MM.1S (cell line): Measurements from ENCODE around the gene GPC1.

Experiments used
- DNase-seq: peaks from one replicate; pipeline ENCODE4 v3.0.0-alpha.2; 2015
- H2AFZ ChIP-seq: fragments of 300-600 bp; sonication (generic); 2 replicates; pipeline ENCODE4 v1.6.0; 2016; ENCODE audit warnings: antibody characterized with exemption, low read length
- H3F3A ChIP-seq: fragments of 300-600 bp; sonication (generic); 2 replicates; pipeline ENCODE4 v1.6.1; 2016; ENCODE audit warnings: mild to moderate bottlenecking, antibody characterized with exemption, low read length, moderate library complexity, mixed read lengths; ENCODE audit not compliant: insufficient read depth
- H3K27ac ChIP-seq: fragments of 300-600 bp; sonication (generic); 2 replicates; pipeline ENCODE4 v1.5.1; 2016; ENCODE audit warnings: mild to moderate bottlenecking, low read length
- H3K27me3 ChIP-seq: fragments of 300-600 bp; sonication (generic); replicated peaks from 2 replicates; pipeline ENCODE4 v1.6.0; 2016; ENCODE audit warnings: low read length; ENCODE audit not compliant: insufficient read depth
- H3K36me3 ChIP-seq: fragments of 300-600 bp; sonication (generic); replicated peaks from 2 replicates; pipeline ENCODE4 v1.6.1; 2016; ENCODE audit warnings: mild to moderate bottlenecking, low read length, mixed read lengths; ENCODE audit not compliant: insufficient read depth
- H3K4me1 ChIP-seq: fragments of 300-600 bp; sonication (generic); 2 replicates; pipeline ENCODE4 v1.6.1; 2016; ENCODE audit warnings: low read length, mixed read lengths
- H3K4me2 ChIP-seq: fragments of 300-600 bp; sonication (generic); 2 replicates; pipeline ENCODE4 v1.6.0; 2016; ENCODE audit warnings: low read depth, low read length
- H3K4me3 ChIP-seq: fragments of 300-600 bp; sonication (generic); 2 replicates; pipeline ENCODE4 v1.5.1; 2016; ENCODE audit warnings: low read length, mixed read lengths
- H3K79me2 ChIP-seq: fragments of 300-600 bp; sonication (generic); 2 replicates; pipeline ENCODE4 v1.6.1; 2016; ENCODE audit warnings: mixed run types, low read length, mixed read lengths
- H3K9ac ChIP-seq: fragments of 300-600 bp; sonication (generic); 2 replicates; pipeline ENCODE4 v1.6.1; 2016; ENCODE audit warnings: low read length, mixed read lengths
- H3K9me2 ChIP-seq: fragments of 300-600 bp; sonication (generic); replicated peaks from 2 replicates; pipeline ENCODE4 v1.6.1; 2016; ENCODE audit warnings: mild to moderate bottlenecking, low read length, mixed read lengths; ENCODE audit not compliant: insufficient read depth
- H3K9me3 ChIP-seq: fragments of 300-600 bp; sonication (generic); replicated peaks from 2 replicates; pipeline ENCODE4 v1.6.1; 2016; ENCODE audit warnings: mild to moderate bottlenecking, low read length, mixed read lengths; ENCODE audit not compliant: insufficient read depth
- H4K20me1 ChIP-seq: fragments of 300-600 bp; sonication (generic); 2 replicates; pipeline ENCODE4 v1.6.1; 2016; ENCODE audit warnings: mild to moderate bottlenecking, low read length, moderate library complexity, mixed read lengths; ENCODE audit not compliant: insufficient read depth
- EZH2 ChIP-seq: fragments of 300-600 bp; sonication (generic); optimal IDR thresholded peaks from 2 replicates; pipeline ENCODE3; 2017; ENCODE audit warnings: low read depth, mild to moderate bottlenecking, antibody characterized with exemption, low read length, mixed read lengths
- EZH2phosphoT487 ChIP-seq: fragments of 300-600 bp; sonication (generic); IDR thresholded peaks from 2 replicates; pipeline ENCODE4 v1.6.1; 2018; ENCODE audit warnings: antibody characterized with exemption, low read length
- TF ChIP-seq, protein P1 (sequence below): fragments of 300-600 bp; sonication (generic); IDR thresholded peaks from 2 replicates; pipeline ENCODE4 v1.5.1; 2016; ENCODE audit warnings: antibody characterized with exemption, low read length, mixed read lengths

The GPC1 gene

DNA sequence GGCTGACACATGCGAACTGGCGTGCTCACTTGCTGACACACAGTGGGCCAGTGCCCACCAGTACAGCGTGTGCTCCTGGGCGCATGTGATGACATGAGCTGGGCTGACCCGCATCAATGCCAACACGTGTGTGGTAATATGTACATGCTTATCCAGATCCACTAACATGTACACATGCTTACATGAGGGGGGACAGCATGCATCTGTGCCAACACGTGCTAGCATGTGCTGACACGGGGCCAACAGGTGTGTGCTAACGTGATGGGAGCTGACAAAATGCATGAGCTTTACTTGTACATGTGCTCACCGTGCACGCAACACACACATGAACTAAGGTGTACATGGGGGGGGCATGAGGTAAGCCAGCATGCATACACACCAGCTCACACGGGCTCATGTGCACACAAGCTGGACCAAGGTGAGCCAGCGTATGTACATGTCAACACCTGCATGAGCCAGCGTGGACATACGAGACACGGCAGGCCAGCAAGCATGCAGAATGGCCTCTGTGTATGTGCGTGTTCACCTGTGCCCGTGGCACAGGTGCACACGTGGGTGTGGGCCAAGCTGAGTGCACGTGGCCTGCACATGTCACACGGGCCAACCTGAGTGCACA, 28.5 kb downstream of the GPC1 start:
- Histone ChIP-seq H2AFZ (no peak overlapping the region), H3K27me3 (no peaks in the 10 kb centered on the region), H3K9ac (no peak overlapping the region), H3K9me2 (no peaks in the 10 kb centered on the region), H3K27ac (no peak overlapping the region), H3K79me2 (no peaks in the 10 kb centered on the region), H3F3A (no peaks in the 10 kb centered on the region), H3K4me3 (no peak overlapping the region), H3K36me3 (no peaks in the 10 kb centered on the region), H3K4me2 (no peak overlapping the region), H3K4me1 (no peaks in the 10 kb centered on the region), H3K9me3 (no peaks in the 10 kb centered on the region), H4K20me1 (no peaks in the 10 kb centered on the region)
- DNase-seq = no peak
- TF ChIP-seq, protein P1, sequence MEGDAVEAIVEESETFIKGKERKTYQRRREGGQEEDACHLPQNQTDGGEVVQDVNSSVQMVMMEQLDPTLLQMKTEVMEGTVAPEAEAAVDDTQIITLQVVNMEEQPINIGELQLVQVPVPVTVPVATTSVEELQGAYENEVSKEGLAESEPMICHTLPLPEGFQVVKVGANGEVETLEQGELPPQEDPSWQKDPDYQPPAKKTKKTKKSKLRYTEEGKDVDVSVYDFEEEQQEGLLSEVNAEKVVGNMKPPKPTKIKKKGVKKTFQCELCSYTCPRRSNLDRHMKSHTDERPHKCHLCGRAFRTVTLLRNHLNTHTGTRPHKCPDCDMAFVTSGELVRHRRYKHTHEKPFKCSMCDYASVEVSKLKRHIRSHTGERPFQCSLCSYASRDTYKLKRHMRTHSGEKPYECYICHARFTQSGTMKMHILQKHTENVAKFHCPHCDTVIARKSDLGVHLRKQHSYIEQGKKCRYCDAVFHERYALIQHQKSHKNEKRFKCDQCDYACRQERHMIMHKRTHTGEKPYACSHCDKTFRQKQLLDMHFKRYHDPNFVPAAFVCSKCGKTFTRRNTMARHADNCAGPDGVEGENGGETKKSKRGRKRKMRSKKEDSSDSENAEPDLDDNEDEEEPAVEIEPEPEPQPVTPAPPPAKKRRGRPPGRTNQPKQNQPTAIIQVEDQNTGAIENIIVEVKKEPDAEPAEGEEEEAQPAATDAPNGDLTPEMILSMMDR = no peak
- TF ChIP-seq EZH2phosphoT487 = no peak
- TF ChIP-seq EZH2 = no peak

DNA sequence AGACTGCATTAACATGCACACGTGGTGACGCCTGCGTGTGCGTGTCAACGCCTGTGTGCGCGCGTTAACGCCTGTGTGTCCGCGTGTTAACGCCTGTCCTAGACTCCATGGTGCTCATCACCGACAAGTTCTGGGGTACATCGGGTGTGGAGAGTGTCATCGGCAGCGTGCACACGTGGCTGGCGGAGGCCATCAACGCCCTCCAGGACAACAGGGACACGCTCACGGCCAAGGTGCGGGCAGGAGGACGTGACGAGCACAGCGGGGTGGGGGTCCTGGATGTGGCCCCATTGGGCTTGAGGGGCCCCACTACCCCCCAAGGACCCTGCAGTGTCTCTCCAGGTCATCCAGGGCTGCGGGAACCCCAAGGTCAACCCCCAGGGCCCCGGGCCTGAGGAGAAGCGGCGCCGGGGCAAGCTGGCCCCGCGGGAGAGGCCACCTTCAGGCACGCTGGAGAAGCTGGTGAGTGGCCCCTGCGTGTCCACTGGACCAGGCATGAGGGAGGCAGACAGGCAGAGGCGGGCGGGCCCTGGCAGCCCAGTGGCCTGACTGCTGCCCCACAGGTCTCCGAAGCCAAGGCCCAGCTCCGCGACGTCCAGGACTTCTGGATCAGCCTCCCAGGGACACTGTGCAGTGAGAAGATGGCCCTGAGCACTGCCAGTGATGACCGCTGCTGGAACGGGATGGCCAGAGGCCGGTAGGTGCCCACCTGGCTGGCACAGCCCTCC, 29.2 kb downstream of the GPC1 start:
- H3K4me1 ChIP-seq = no peaks in the 10 kb centered on the region
- no peaks in the 10 kb centered on the region for H4K20me1 ChIP-seq

DNA sequence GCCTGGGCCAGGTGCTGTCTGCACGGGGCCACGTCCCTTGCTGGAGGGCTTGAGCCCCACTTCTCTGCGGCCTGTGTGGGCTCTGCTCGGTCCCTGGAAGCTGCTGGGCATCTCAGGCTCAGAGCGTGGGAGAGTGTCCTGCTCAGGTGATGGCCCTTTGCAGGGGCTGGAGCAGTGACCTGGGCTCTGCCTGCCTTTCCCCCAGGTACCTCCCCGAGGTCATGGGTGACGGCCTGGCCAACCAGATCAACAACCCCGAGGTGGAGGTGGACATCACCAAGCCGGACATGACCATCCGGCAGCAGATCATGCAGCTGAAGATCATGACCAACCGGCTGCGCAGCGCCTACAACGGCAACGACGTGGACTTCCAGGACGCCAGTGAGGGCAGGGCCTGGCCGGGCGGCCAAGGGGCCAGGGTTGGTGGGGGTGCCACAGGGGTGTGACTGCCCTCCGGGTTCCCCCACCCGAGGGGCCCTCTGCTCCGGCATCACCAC, 29.9 kb downstream of the GPC1 start:
- no peak for DNase-seq
- no peaks in the 10 kb centered on the region for H3K9me3 ChIP-seq
- no peaks in the 10 kb centered on the region for H3F3A ChIP-seq
- no peak overlapping the region for H2AFZ ChIP-seq
- TF ChIP-seq, protein P1 = no peak
- TF ChIP-seq EZH2phosphoT487 = no peak
- TF ChIP-seq EZH2 = no peak
- H3K27me3 ChIP-seq = no peaks in the 10 kb centered on the region
- no peak overlapping the region for H3K4me3 ChIP-seq
- H3K36me3 ChIP-seq = no peaks in the 10 kb centered on the region
- no peaks in the 10 kb centered on the region for H3K9me2 ChIP-seq
- H4K20me1 ChIP-seq = no peaks in the 10 kb centered on the region
- H3K4me2 ChIP-seq = no peak overlapping the region
- no peaks in the 10 kb centered on the region for H3K79me2 ChIP-seq
- no peaks in the 10 kb centered on the region for H3K4me1 ChIP-seq
- H3K9ac ChIP-seq = no peak overlapping the region
- H3K27ac ChIP-seq = no peak overlapping the region

More for the DNA sequence above, 29.2 kb downstream of the GPC1 start:
- H3K9ac ChIP-seq = no peak overlapping the region
- TF ChIP-seq EZH2phosphoT487 (no peak), EZH2 (no peak)
- TF ChIP-seq, protein P1 = no peak
- H3K79me2 ChIP-seq = no peaks in the 10 kb centered on the region
- no peaks in the 10 kb centered on the region for H3K9me2 ChIP-seq
- no peak overlapping the region for H2AFZ ChIP-seq
- H3K27me3 ChIP-seq = no peaks in the 10 kb centered on the region
- no peak overlapping the region for H3K27ac ChIP-seq
- DNase-seq = no peak
- no peaks in the 10 kb centered on the region for H3F3A ChIP-seq
- H3K4me3 ChIP-seq = no peak overlapping the region
- no peak overlapping the region for H3K4me2 ChIP-seq
- no peaks in the 10 kb centered on the region for H3K36me3 ChIP-seq
- no peaks in the 10 kb centered on the region for H3K9me3 ChIP-seq
